NCI-H446 treated with DMSO at 0.1 percent for 48 hours (cell line): ENCODE data around the gene OR8B12.
"Not testable (repeated sequence)": the region's sequence is repeated elsewhere in the genome, so short reads cannot be mapped to it uniquely, and the experiment has no call there.

Source experiments
- DNase-seq: peaks from one replicate; lab custom pipeline; 2025; lab: John Stamatoyannopoulos, UW

OR8B12 gene

GRCh38 chr11:124520550-124520854 lies 23.0 kb downstream of the OR8B12 start:
- DNase-seq = no peak

- DNase-seq = no peak
Measured at GRCh38 chr11:124519850-124520549, 23.5 kb downstream of the OR8B12 start.

GRCh38 chr11:124518989-124519451 lies 24.4 kb downstream of the OR8B12 start:
- DNase-seq = no peak

GRCh38 chr11:124517314-124517713 lies 26.1 kb downstream of the OR8B12 start:
- DNase-seq = no peak

GRCh38 chr11:124514675-124515074 lies 28.8 kb downstream of the OR8B12 start:
- not testable (repeated sequence) for DNase-seq

- no peak for DNase-seq
Measured at GRCh38 chr11:124514131-124514530, 29.3 kb downstream of the OR8B12 start.

GRCh38 chr11:124511745-124512144 lies 31.7 kb downstream of the OR8B12 start:
- no peak for DNase-seq

- no peak for DNase-seq
Measured at GRCh38 chr11:124510279-124510678, 33.2 kb downstream of the OR8B12 start.

- DNase-seq = no peak
Measured at GRCh38 chr11:124499711-124500110, 43.7 kb downstream of the OR8B12 start.

GRCh38 chr11:124493016-124493655 lies 50.3 kb downstream of the OR8B12 start:
- no peak for DNase-seq
